H1 (cell line): ENCODE data around the gene DISP3. TPM values are rescaled to one million over a fixed set of nuclear protein-coding genes. Genes with fewer than 3 reads are reported as not detected.

Experiments
- CTCF ChIA-PET: fragments of 300-600 bp; sonication (Branson Sonifier 250); formaldehyde crosslinking; loops from one replicate; lab custom pipeline; 2021; ENCODE audit not compliant: partially characterized antibody; lab: Charles Lee
- POLR2A ChIA-PET: fragments of 300-600 bp; sonication (Branson Sonifier 250); formaldehyde crosslinking; loops from one replicate; lab custom pipeline; 2021; ENCODE audit warnings: inconsistent platforms; ENCODE audit not compliant: partially characterized antibody; lab: Charles Lee
- DNase-seq, 2 experiments: peaks; one replicate each; pipeline versions ENCODE4 v3.0.0 to v3.0.0-alpha.2; 2010 to 2022; ENCODE audit warnings: low spot score in 2 of 2, low read depth in 1 of 2, mixed read lengths in 1 of 2
- FAIRE-seq: peaks from 2 replicates; lab custom pipeline; 2011; peaks lifted over from hg19 to GRCh38; lab: Jason Lieb, UNC
- H2AFZ ChIP-seq: 2 replicates; pipeline ENCODE4 v1.8.1; 2012; ENCODE audit warnings: low read length, inconsistent platforms
- H2AK5ac ChIP-seq: 2 replicates; pipeline ENCODE4 v1.6.1; 2013; ENCODE audit warnings: low read depth, low read length
- H2BK120ac ChIP-seq: replicated peaks from 2 replicates; pipeline ENCODE3; 2013; ENCODE audit warnings: low read depth, low read length, inconsistent platforms
- H2BK12ac ChIP-seq: 2 replicates; pipeline ENCODE4 v1.6.1; 2013; ENCODE audit warnings: low read depth, low read length
- H2BK15ac ChIP-seq: 2 replicates; pipeline ENCODE4 v1.6.1; 2013; ENCODE audit warnings: low read length
- H2BK20ac ChIP-seq: 2 replicates; pipeline ENCODE4 v1.6.1; 2013; ENCODE audit warnings: low read length
- H2BK5ac ChIP-seq: 2 replicates; pipeline ENCODE4 v1.6.1; 2013; ENCODE audit warnings: low read depth, low read length
- H3K14ac ChIP-seq: 2 replicates; pipeline ENCODE4 v1.6.1; 2013; ENCODE audit warnings: inconsistent platforms; ENCODE audit not compliant: insufficient read length
- H3K18ac ChIP-seq: 2 replicates; pipeline ENCODE4 v1.6.1; 2013; ENCODE audit warnings: low read length; ENCODE audit errors: extremely low read depth
- H3K23ac ChIP-seq: 2 replicates; pipeline ENCODE4 v1.6.1; 2013; ENCODE audit warnings: inconsistent platforms; ENCODE audit not compliant: insufficient read length
- H3K23me2 ChIP-seq: 2 replicates; pipeline ENCODE4 v1.6.1; 2013; ENCODE audit warnings: low read depth, low read length
- H3K27ac ChIP-seq: 2 replicates; pipeline ENCODE4 v1.6.1; 2011; ENCODE audit warnings: low read depth, low read length, inconsistent platforms
- H3K27me3 ChIP-seq, 4 experiments: replicated peaks in 1 of 4; 1 replicate in 1 of 4; 2 replicates in 3 of 4; pipeline versions ENCODE4 v1.6.1 to v1.8.1; 2011 to 2013; ENCODE audit warnings: low read length in 3 of 4, mild to moderate bottlenecking in 3 of 4, inconsistent platforms in 2 of 4, mixed read lengths in 2 of 4, moderate library complexity in 1 of 4; ENCODE audit not compliant: control insufficient read depth in 3 of 4, insufficient read depth in 3 of 4; ENCODE audit errors: extremely low read depth in 1 of 4
- H3K36me3 ChIP-seq, 4 experiments: 2 replicates each; pipeline versions ENCODE4 v1.6.1 to v1.8.1; 2011 to 2013; ENCODE audit warnings: mild to moderate bottlenecking in 4 of 4, low read length in 3 of 4, moderate library complexity in 2 of 4, control low read depth in 1 of 4, inconsistent platforms in 1 of 4; ENCODE audit not compliant: insufficient read depth in 4 of 4, control insufficient read depth in 2 of 4
- H3K4ac ChIP-seq: replicated peaks from 2 replicates; pipeline ENCODE3; 2013; ENCODE audit warnings: low read length, low read depth, mixed read lengths, inconsistent platforms; ENCODE audit not compliant: insufficient read length
- H3K4me1 ChIP-seq, 4 experiments: replicated peaks in 1 of 4; 1 replicate in 1 of 4; 2 replicates in 3 of 4; pipeline versions ENCODE4 v1.6.1 to v1.8.1; 2011 to 2013; ENCODE audit warnings: low read length in 3 of 4, inconsistent platforms in 2 of 4, mixed read lengths in 1 of 4; ENCODE audit not compliant: insufficient read depth in 4 of 4, control insufficient read depth in 3 of 4
- H3K4me2 ChIP-seq, 2 experiments: 2 replicates each; pipeline versions ENCODE4 v1.6.1 to v1.8.1; 2011 to 2013; ENCODE audit warnings: low read depth in 2 of 2, low read length in 2 of 2, control low read depth in 1 of 2, inconsistent platforms in 1 of 2, mild to moderate bottlenecking in 1 of 2; ENCODE audit not compliant: insufficient read depth in 1 of 2
- H3K4me3 ChIP-seq, 4 experiments: fragments of 200-600, 300-600 bp in 1 of 4; sonication (generic), shearing (Covaris generic), sonication (Bioruptor Twin) in 1 of 4; 2 replicates each; pipeline versions ENCODE4 v1.5.1 to v1.8.1; 2011 to 2016; ENCODE audit warnings: low read length in 4 of 4, low read depth in 3 of 4, control low read depth in 2 of 4, inconsistent platforms in 2 of 4, mild to moderate bottlenecking in 2 of 4, mixed read lengths in 1 of 4, moderate library complexity in 1 of 4; ENCODE audit not compliant: insufficient read depth in 2 of 4; ENCODE audit errors: extremely low read depth in 1 of 4
- H3K56ac ChIP-seq: replicated peaks from 2 replicates; pipeline ENCODE3; 2013; ENCODE audit warnings: low read depth, mild to moderate bottlenecking, mixed read lengths, low read length, inconsistent platforms; ENCODE audit not compliant: insufficient read length
- H3K79me1 ChIP-seq: 2 replicates; pipeline ENCODE4 v1.6.1; 2013; ENCODE audit warnings: low read depth, low read length, control low read depth
- H3K79me2 ChIP-seq, 2 experiments: 2 replicates each; pipeline versions ENCODE4 v1.6.1 to v1.8.1; 2012 to 2013; ENCODE audit warnings: low read length in 2 of 2, mild to moderate bottlenecking in 2 of 2, inconsistent platforms in 1 of 2; ENCODE audit not compliant: insufficient read depth in 2 of 2, control insufficient read depth in 1 of 2
- H3K9ac ChIP-seq, 4 experiments: replicated peaks in 1 of 4; 1 replicate in 1 of 4; 2 replicates in 3 of 4; pipeline versions ENCODE4 v1.6.1 to v1.8.1; 2011 to 2013; ENCODE audit warnings: low read depth in 3 of 4, low read length in 3 of 4, control low read depth in 2 of 4, mild to moderate bottlenecking in 2 of 4, moderate library complexity in 2 of 4, inconsistent platforms in 1 of 4; ENCODE audit errors: extremely low read depth in 1 of 4
- H3K9me3 ChIP-seq, 2 experiments: 2 replicates each; pipeline versions ENCODE4 v1.6.1 to v1.8.1; 2012 to 2013; ENCODE audit warnings: mild to moderate bottlenecking in 2 of 2, moderate library complexity in 2 of 2, control low read depth in 1 of 2, inconsistent platforms in 1 of 2, low read depth in 1 of 2, low read length in 1 of 2, mixed read lengths in 1 of 2; ENCODE audit not compliant: insufficient read depth in 2 of 2
- H4K20me1 ChIP-seq, 2 experiments: replicated peaks in 1 of 2; 2 replicates each; pipeline versions ENCODE3 to v1.8.1; 2011 to 2013; ENCODE audit warnings: inconsistent platforms in 2 of 2, low read length in 2 of 2, mild to moderate bottlenecking in 1 of 2; ENCODE audit not compliant: insufficient read depth in 2 of 2, control insufficient read depth in 1 of 2
- H4K5ac ChIP-seq: 2 replicates; pipeline ENCODE4 v1.6.1; 2013; ENCODE audit warnings: low read length, low read depth, mixed read lengths, inconsistent platforms; ENCODE audit not compliant: insufficient read length
- H4K8ac ChIP-seq: 2 replicates; pipeline ENCODE4 v1.8.0; 2013; ENCODE audit warnings: mild to moderate bottlenecking, moderate library complexity, low read length, inconsistent platforms; ENCODE audit not compliant: insufficient read depth; ENCODE audit errors: extremely low read depth
- H4K91ac ChIP-seq: replicated peaks from 2 replicates; pipeline ENCODE3; 2013; ENCODE audit warnings: low read length, mixed read lengths, inconsistent platforms; ENCODE audit not compliant: insufficient read length
- ATF2 ChIP-seq: IDR thresholded peaks from 2 replicates; pipeline ENCODE4 v1.6.1; 2012; ENCODE audit warnings: low read length, inconsistent platforms
- BACH1 ChIP-seq: IDR thresholded peaks from 2 replicates; pipeline ENCODE4 v1.6.1; 2012; ENCODE audit warnings: low read length, improper control_type of control experiment
- CTBP2 ChIP-seq: IDR thresholded peaks from 2 replicates; pipeline ENCODE4 v1.7.0; 2011; ENCODE audit warnings: borderline replicate concordance, mild to moderate bottlenecking, moderate library complexity, mixed read lengths, low read length; ENCODE audit not compliant: insufficient read depth, insufficient read length
- EGR1 ChIP-seq: IDR thresholded peaks from 2 replicates; pipeline ENCODE4 v1.6.1; 2011; ENCODE audit warnings: low read depth, low read length, borderline replicate concordance
- GABPA ChIP-seq: IDR thresholded peaks from 2 replicates; pipeline ENCODE4 v1.6.1; 2011; ENCODE audit warnings: mild to moderate bottlenecking, low read length, moderate library complexity, borderline replicate concordance; ENCODE audit not compliant: insufficient read depth
- NRF1 ChIP-seq: IDR thresholded peaks from 2 replicates; pipeline ENCODE4 v1.6.1; 2011; ENCODE audit warnings: mild to moderate bottlenecking, low read depth, low read length, improper control_type of control experiment
- SP1 ChIP-seq: IDR thresholded peaks from 2 replicates; pipeline ENCODE4 v1.6.1; 2011; ENCODE audit warnings: low read depth, low read length
- SP4 ChIP-seq: IDR thresholded peaks from 2 replicates; pipeline ENCODE4 v1.6.1; 2012; ENCODE audit warnings: low read length, inconsistent platforms
- SRF ChIP-seq: IDR thresholded peaks from 2 replicates; pipeline ENCODE4 v1.6.1; 2011; ENCODE audit warnings: mild to moderate bottlenecking, low read depth, low read length, moderate library complexity
- SUZ12 ChIP-seq: fragments of 200-600 bp; sonication (generic); IDR thresholded peaks from 2 replicates; pipeline ENCODE4 v1.6.1; 2012; ENCODE audit warnings: mild to moderate bottlenecking, inconsistent platforms, low read length, moderate library complexity, mixed read lengths
- TAF7 ChIP-seq: optimal IDR thresholded peaks from 2 replicates; pipeline ENCODE3; 2011; ENCODE audit warnings: low read depth, mild to moderate bottlenecking, inconsistent platforms, low read length, moderate library complexity, borderline replicate concordance
- WGBS, 2 experiments: shearing (Covaris generic) in 1 of 2; methylation state at CpG; one replicate each; pipeline versions ENCODE4 v1.1.6 to v1.1.7; 2013 to 2015; ENCODE audit warnings: low lambda C conversion rate in 2 of 2, mixed read lengths in 2 of 2, inconsistent platforms in 1 of 2, low coverage in 1 of 2, missing lambda C conversion rate in 1 of 2; ENCODE audit not compliant: insufficient replicate concordance in 2 of 2, insufficient coverage in 1 of 2, insufficient read length in 1 of 2; ENCODE audit errors: extremely low coverage in 1 of 2, missing lambda C conversion rate in 1 of 2; 5-methylcytosine and 5-hydroxymethylcytosine counted together
- polyA plus RNA-seq, 7 experiments: library from polyadenylated mRNA; depleted of rRNA in 3 of 7; stranded (reverse) in 5 of 7; unstranded in 2 of 7; fragments of >200 nt in 5 of 7; fragments of 200-250 nt in 2 of 7; gene quantifications; 1 replicate in 5 of 7; 2 replicates in 1 of 7; 4 replicates in 1 of 7; pipeline versions ENCODE4 v1.2.1 to v1.2.3, GENCODE V29; 2011 to 2013; ENCODE audit warnings: missing spikeins in 2 of 7, mixed read lengths in 2 of 7
- total RNA-seq: library from RNA; stranded (reverse); fragmentation: NEBNext Ultra II Directional; extraction: Animal tissue kit (Norgen Biotek cat#: 25700); gene quantifications from 2 replicates; pipeline ENCODE4 v1.2.1, GENCODE V29; 2021
- TF ChIP-seq, protein P1 (sequence below): IDR thresholded peaks from 2 replicates; pipeline ENCODE4 v1.6.1; 2012; ENCODE audit warnings: inconsistent platforms

DISP3 gene
- total and polyA plus RNA-seq, 2 of the 8 experiments (the other 6 are each of a cell fraction or from before 2014, with no cell fraction given): 3.4 to 4.6 TPM

DNA sequence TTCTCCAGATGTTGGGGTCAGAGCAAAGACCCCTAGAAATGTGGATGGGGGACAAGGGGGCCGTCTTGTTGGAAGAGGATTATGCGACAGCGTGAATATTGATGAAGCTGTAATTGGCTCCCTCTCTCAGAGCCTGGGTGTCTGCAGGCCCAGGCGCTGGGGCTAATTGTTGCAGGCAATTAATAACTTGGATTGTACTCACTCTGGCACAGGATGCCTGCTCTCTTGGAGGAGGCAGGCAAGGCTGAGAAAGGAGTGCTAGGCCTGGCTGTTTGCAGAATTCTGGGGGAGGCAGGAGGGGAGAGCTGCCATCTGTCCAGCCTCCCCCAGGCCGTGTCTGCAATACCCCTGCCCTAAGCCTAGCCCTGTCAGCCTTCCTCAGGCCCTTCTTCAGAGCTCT lies 4.1 kb upstream of the DISP3 start:
- Histone ChIP-seq H2BK5ac (no peak overlapping the region), H2BK20ac (no peak overlapping the region), H2AK5ac (no peak overlapping the region), H3K79me1 (0 out of 2 replicates have a peak, but pooled peaks cover 2% of the 10 kb centered on the region), H2BK120ac (no peak overlapping the region), H4K8ac (no peak overlapping the region), H3K9me3 (no peaks in the 10 kb centered on the region), H2BK15ac (no peak overlapping the region), H3K36me3 (no peaks in the 10 kb centered on the region), H2BK12ac (no peak overlapping the region), H3K23me2 (peaks cover 8% of the 10 kb centered on the region; the same call in 1 of the 2 replicates), H4K20me1 (peaks cover 0 to 4% of the 10 kb centered on the region in 2 experiments), H3K4ac (no peak overlapping the region), H4K91ac (no peak overlapping the region), H3K4me2 (no peak overlapping the region), H3K4me1 (no peaks in the 10 kb centered on the region; a peak in 1 of 7 replicates), H3K18ac (no peak overlapping the region), H3K79me2 (no peaks in the 10 kb centered on the region), H3K27me3 (peaks cover 3 to 14% (median 14%) of the 10 kb centered on the region in 4 experiments; a peak in 6 of 7 replicates), H3K56ac (no peak overlapping the region), H3K9ac (no peak overlapping the region), H2AFZ (no peak overlapping the region), H4K5ac (no peak overlapping the region), H3K23ac (no peak overlapping the region), H3K14ac (no peak overlapping the region), H3K4me3 (no peak overlapping the region), H3K27ac (no peak overlapping the region)
- DNase-seq (no peak), FAIRE-seq (no peak)
- CTCF ChIA-PET: interaction anchor here (0.7 to 2.0 kb wide), 6 partner anchors 10 to 171 kb away, joined by 3 to 6 read pairs (median 3); no protein-coding TSS in a partner anchor
- POLR2A ChIA-PET: interaction anchor here (1.0 kb wide), 1 partner anchor 87 kb away, joined by 3 read pairs; no protein-coding TSS in a partner anchor
- 79% methylated on average over 5 of the region's 5 CpGs; no CpG with 5 or more reads in 1 of the 2 experiments for WGBS, 2 experiments
- TF ChIP-seq ATF2 (no peak), SP1 (no peak), GABPA (no peak), BACH1 (no peak), SRF (no peak), EGR1 (no peak), SUZ12 (no peak), SP4 (no peak), CTBP2 (no peak), TAF7 (no peak), NRF1 (no peak)
- TF ChIP-seq, protein P1, sequence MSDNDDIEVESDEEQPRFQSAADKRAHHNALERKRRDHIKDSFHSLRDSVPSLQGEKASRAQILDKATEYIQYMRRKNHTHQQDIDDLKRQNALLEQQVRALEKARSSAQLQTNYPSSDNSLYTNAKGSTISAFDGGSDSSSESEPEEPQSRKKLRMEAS: no peak
